KMS-11 (cell line): Measurements from ENCODE around the gene FAM135A.
"Not testable (repeated sequence)": the region's sequence is repeated elsewhere in the genome, so short reads cannot be mapped to it uniquely, and the experiment has no call there.

Experiments used
- H2AFZ ChIP-seq: fragments of 200-600 bp; sonication (generic); 2 replicates; pipeline ENCODE4 v1.6.1; 2016; ENCODE audit warnings: antibody characterized with exemption, mixed run types, low read depth
- H3K27ac ChIP-seq: fragments of 200-600 bp; sonication (generic); 2 replicates; pipeline ENCODE4 v1.6.1; 2016; ENCODE audit warnings: mild to moderate bottlenecking, mixed run types
- H3K27me3 ChIP-seq: fragments of 200-600 bp; sonication (generic); 2 replicates; pipeline ENCODE4 v1.6.1; 2017; ENCODE audit warnings: mild to moderate bottlenecking, low read depth, mixed run types, moderate library complexity; ENCODE audit not compliant: insufficient read depth
- H3K36me3 ChIP-seq: fragments of 200-600 bp; sonication (generic); 2 replicates; pipeline ENCODE4 v1.6.1; 2017; ENCODE audit warnings: mild to moderate bottlenecking, mixed run types; ENCODE audit not compliant: insufficient read depth
- H3K4me1 ChIP-seq: fragments of 200-600 bp; sonication (generic); 2 replicates; pipeline ENCODE4 v1.6.1; 2016; ENCODE audit warnings: mild to moderate bottlenecking, low read depth, mixed run types; ENCODE audit not compliant: poor library complexity, severe bottlenecking
- H3K4me2 ChIP-seq: fragments of 200-600 bp; sonication (generic); 2 replicates; pipeline ENCODE4 v1.7.0; 2016; ENCODE audit warnings: mild to moderate bottlenecking, mixed run types
- H3K4me3 ChIP-seq: fragments of 200-600 bp; sonication (generic); IDR thresholded peaks from 2 replicates; pipeline ENCODE4 v1.6.1; 2017; ENCODE audit warnings: low read depth, low read length, mixed read lengths; ENCODE audit not compliant: insufficient read depth
- H3K79me2 ChIP-seq: fragments of 200-600 bp; sonication (generic); 2 replicates; pipeline ENCODE4 v1.6.1; 2016; ENCODE audit warnings: low read depth, mixed run types; ENCODE audit not compliant: insufficient read depth
- H3K9ac ChIP-seq: fragments of 200-600 bp; sonication (generic); 2 replicates; pipeline ENCODE4 v1.6.1; 2016; ENCODE audit warnings: mild to moderate bottlenecking, mixed run types
- H4K20me1 ChIP-seq: fragments of 200-600 bp; sonication (generic); 2 replicates; pipeline ENCODE4 v1.6.1; 2016; ENCODE audit warnings: mild to moderate bottlenecking, mixed run types; ENCODE audit not compliant: insufficient read depth
- CTCF ChIP-seq: fragments of 200-600 bp; sonication (generic); conservative IDR thresholded peaks from 2 replicates; pipeline ENCODE4 v1.6.1; 2017; ENCODE audit warnings: low read depth, mild to moderate bottlenecking, antibody characterized with exemption, low read length, moderate library complexity, mixed read lengths

Gene FAM135A

GRCh38 chr6:70549327-70549726, 136.0 kb downstream of the FAM135A start:
- Histone ChIP-seq H3K4me2 (no peak overlapping the region), H4K20me1 (no peaks in the 10 kb centered on the region), H3K27ac (no peak overlapping the region), H3K27me3 (no peaks in the 10 kb centered on the region), H2AFZ (no peak overlapping the region), H3K4me3 (no peak overlapping the region), H3K79me2 (no peaks in the 10 kb centered on the region), H3K4me1 (no peaks in the 10 kb centered on the region), H3K9ac (no peak overlapping the region), H3K36me3 (no peaks in the 10 kb centered on the region)
- no peak for TF ChIP-seq CTCF

- Histone ChIP-seq H2AFZ (no peak overlapping the region), H3K4me3 (no peak overlapping the region), H3K79me2 (no peaks in the 10 kb centered on the region), H4K20me1 (no peaks in the 10 kb centered on the region), H3K27me3 (no peaks in the 10 kb centered on the region), H3K9ac (no peak overlapping the region), H3K27ac (no peak overlapping the region), H3K4me1 (no peaks in the 10 kb centered on the region), H3K36me3 (no peaks in the 10 kb centered on the region), H3K4me2 (no peak overlapping the region)
- no peak for TF ChIP-seq CTCF
Measured at GRCh38 chr6:70551566-70551965, 138.3 kb downstream of the FAM135A start.

- H3K27ac ChIP-seq, H3K4me3 ChIP-seq, H3K27me3 ChIP-seq, H2AFZ ChIP-seq, H4K20me1 ChIP-seq, H3K4me1 ChIP-seq, H3K9ac ChIP-seq, H3K4me2 ChIP-seq, H3K36me3 ChIP-seq, H3K79me2 ChIP-seq: not testable (repeated sequence)
Measured at GRCh38 chr6:70552286-70552940, 139.1 kb downstream of the FAM135A start.

GRCh38 chr6:70552974-70553373, 139.7 kb downstream of the FAM135A start:
- Histone ChIP-seq H3K27ac (no peak overlapping the region), H3K79me2 (no peaks in the 10 kb centered on the region), H2AFZ (no peak overlapping the region), H3K4me3 (no peak overlapping the region), H3K27me3 (no peaks in the 10 kb centered on the region), H3K9ac (no peak overlapping the region), H3K4me2 (no peak overlapping the region), H4K20me1 (no peaks in the 10 kb centered on the region), H3K4me1 (no peaks in the 10 kb centered on the region), H3K36me3 (no peaks in the 10 kb centered on the region)
- no peak for TF ChIP-seq CTCF

GRCh38 chr6:70557998-70558397, 144.7 kb downstream of the FAM135A start:
- H3K36me3 ChIP-seq, result no peaks in the 10 kb centered on the region
- no peak overlapping the region for H3K9ac ChIP-seq
- H3K4me1 ChIP-seq, result no peaks in the 10 kb centered on the region
- H3K79me2 ChIP-seq, result no peaks in the 10 kb centered on the region
- no peaks in the 10 kb centered on the region for H4K20me1 ChIP-seq
- H3K4me2 ChIP-seq, result no peak overlapping the region
- H2AFZ ChIP-seq, result no peak overlapping the region
- no peaks in the 10 kb centered on the region for H3K27me3 ChIP-seq
- TF ChIP-seq CTCF, result no peak
- H3K27ac ChIP-seq, result no peak overlapping the region
- H3K4me3 ChIP-seq, result no peak overlapping the region

- not testable (repeated sequence) for H3K36me3 ChIP-seq, H3K9ac ChIP-seq, H3K4me1 ChIP-seq, H3K79me2 ChIP-seq, H2AFZ ChIP-seq, H3K27ac ChIP-seq, H3K4me2 ChIP-seq, H3K27me3 ChIP-seq, H4K20me1 ChIP-seq, H3K4me3 ChIP-seq
Measured at GRCh38 chr6:70562401-70562800, 149.1 kb downstream of the FAM135A start.
